ACHN (cell line): Measurements from ENCODE around the gene ADAM19.

Source experiments
- DNase-seq: peaks from one replicate; pipeline ENCODE4 v3.0.0-alpha.2; 2015
- in situ Hi-C: cut with HindIII; loops from 2 replicates; pipeline ENCODE4 v1.10.0; 2017; ENCODE audit warnings: low sequenced_read_pairs, low pct_ligation_motif_present, low pct_unique_long_range_greater_than_20kb

The ADAM19 gene

DNA sequence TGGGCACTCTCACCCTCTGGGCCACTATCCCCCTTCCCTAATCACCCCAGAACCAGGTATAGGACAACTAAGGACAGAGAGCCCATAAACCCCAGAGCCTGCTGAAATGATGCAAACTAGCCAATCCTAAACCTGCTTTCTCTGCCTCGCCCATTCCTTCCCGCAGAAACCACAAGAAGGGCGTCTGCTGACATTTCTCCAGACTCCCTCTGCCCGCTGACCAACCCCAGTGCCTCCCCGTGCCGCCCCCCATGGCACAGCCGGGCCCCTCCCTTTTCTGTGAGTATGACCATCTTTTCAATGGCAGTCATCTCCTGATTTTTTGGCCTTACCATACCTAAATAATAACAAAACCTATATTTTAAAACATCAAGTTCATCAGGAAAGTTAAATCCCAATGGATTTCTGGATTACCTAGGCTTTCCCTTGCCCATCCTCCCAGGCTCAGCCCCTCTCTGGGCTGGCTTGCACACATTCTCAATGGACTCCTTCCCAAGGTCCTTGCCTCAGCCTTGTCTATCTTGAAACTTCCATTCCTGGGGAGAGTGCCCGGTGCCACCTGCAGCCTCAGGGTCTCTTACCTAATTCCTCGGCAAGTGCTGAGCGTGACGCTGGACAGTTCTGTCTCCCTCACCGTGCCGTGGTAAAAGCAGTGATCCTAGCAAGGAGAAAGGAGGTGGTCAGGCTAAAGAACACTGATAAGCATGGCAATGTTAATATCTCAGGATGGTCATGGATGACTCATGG is 45.2 kb downstream of the ADAM19 start:
- no peak for DNase-seq
- in situ Hi-C loops: no loop called here

DNA sequence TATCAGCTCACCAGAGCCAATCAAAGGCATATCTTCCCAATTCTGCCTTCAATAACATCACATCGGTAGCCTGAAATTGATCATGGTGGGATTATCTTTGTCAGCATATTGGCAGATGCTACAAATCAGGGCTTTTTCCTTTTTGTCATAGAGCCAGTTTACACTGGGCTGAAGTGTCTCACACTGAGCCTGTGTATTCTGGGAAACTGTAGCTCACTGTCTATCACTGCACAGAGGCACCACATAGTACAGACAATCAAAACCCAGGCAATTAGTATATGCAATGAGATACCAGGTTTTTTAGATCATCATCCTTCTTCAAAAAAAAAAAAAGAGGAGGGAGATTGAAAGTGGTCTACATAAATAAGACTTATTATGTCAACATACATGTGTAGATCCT is 46.6 kb downstream of the ADAM19 start:
- in situ Hi-C loops: no loop called here
- DNase-seq: no peak

DNA sequence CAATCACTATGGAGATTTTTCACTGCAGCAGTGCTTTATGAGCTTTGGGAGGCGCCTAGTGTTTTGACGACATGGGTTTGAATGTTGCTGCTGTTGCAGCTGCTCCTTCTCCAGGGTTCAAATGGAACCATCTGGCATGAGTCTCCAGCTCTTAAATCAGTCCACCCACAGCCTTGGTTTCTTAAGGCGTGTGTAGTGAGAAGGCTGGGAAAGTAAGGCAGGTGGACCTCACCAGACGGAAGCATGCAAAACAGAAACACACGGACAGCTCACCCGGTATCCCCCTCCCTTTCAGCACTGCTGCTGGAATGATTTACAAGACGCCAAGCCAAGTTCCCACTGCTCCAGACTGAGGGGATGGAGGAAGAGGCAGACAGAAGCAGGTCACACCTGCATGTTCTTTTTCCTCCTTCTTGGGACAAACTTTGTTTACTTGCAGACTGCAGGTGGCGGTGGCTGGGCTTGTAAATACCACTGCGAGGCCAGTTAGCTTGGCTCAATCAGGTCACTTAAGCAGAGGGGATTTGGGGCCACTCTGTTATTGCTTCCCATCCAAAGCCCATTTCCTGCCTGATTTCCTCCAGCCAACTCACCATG is 47.4 kb downstream of the ADAM19 start:
- DNase-seq: no peak
- in situ Hi-C loops: no loop called here

DNA sequence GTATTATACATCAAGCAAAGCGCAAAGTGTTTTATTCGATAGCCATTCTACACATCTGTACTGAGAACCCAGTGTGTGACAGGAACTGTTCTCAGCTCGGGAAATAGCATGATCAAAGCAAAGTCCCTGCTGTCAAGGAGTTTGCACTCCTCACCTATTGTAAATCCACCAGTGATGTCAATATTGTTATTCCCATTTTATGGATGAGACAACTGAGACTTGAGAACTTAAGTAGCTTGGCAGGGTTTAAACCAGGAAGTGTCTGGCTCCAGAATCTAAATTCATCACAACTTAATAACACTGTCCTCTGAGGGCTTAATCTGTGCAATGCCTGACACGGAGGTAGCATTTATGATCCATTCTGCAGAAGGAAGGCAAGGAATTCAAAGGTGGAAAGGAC is 50.7 kb downstream of the ADAM19 start:
- no peak for DNase-seq
- in situ Hi-C loops: no loop called here

DNA sequence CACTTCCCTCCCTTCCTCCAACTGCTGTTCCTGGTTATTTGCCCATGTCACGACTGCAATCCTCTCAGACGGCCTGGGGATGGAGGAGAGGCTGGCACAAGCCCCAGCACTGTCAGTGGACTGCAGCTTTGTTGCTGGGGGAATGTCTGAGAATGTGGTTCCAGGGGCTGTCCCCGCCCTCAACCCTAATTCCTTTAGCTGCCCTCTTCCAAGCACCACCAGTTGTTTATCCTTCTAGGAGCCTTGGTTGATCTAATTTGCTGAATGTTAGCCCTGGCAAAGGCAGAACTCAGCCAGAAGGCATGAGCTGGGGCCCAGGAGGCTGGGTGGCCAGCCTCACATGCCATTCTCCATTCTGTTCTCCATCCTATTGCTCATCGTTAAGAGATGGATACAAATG is 51.6 kb downstream of the ADAM19 start:
- in situ Hi-C loops: no loop called here
- no peak for DNase-seq

DNA sequence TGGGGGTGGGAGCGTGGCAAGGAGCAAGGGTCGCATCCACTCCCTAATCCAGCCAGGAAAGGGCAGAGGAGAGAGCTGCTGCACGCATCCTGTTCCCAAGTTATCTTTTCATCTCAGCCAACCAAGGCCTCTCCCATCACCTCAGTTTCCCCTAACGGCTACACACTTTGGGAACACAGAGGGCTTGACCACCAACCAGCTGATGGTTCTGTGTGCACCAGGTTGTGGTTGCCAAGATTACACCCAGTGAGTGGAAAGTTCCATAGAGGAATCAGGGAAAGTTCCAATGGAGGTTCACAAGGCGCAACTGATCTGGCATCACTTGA is 53.9 kb downstream of the ADAM19 start:
- in situ Hi-C loops: no loop called here
- no peak for DNase-seq

DNA sequence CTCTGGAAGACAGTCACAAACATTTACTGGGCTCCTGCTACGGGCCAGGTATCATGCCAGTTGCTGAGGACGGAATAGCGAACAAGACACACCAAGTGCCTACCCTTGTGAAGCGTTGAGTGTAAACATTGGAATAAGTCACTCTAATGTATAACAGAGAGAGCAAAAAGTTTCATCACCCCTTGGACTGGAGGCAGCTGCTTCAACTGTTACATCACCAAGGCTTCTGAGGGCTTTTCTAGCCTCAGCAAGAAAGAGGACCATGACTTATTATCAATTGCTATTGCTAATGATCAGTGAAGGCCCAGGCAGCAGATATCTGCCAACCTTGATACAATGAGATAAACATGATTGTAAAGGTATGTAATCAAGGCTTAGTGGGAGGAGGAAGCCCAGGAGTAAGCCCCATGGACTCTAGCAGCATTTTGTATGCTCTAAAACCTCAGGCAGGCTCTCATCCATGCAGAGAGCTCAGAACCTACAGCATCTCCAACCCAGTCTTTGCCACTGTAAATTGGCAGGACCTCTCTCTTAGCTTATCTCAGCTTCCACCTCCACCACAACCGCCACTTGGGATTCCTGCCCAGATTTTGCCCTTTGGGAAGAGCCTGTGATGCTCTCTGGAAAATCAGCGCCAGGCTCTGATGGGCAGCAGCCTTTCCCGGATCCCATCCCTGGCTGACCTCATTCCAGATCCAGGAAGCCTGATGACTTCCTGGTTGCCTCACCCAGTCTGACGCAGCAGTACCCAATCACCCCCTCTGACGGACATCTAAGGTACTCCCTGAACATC is 54.5 kb downstream of the ADAM19 start:
- no peak for DNase-seq
- in situ Hi-C loops: no loop called here

DNA sequence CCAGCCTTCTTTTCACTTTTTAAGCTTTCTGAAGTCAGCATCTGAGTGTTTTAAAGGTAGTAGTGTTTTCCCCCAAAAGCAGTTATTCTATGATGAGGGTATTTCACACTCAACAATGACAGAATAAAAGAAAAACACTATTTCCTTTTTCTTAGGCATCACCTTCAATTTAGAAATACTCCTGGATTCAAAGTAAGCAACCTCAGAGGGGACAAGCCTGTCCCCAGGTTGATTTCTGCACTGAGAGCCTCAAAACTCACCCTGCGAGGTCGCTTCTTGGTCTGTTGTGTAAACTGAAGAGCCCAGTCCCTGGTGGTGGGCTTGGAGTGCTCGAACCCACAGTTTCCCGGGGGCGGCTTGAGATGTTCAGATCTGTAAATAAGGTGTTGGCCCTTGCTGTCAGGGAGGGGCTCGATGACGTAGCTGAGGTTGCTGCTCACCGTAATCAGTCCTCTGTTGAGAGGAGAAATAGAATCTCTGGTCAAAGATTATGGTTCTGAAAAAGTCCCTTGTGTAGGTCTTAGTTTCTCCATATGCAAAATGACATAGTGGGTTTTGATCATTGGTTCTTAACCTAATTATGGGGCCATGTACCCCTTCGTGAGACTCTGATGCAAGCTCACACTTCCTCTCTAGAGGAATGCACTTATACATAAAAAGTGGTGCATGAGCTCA is 55.9 kb downstream of the ADAM19 start:
- in situ Hi-C loops: no loop called here
- no peak for DNase-seq

DNA sequence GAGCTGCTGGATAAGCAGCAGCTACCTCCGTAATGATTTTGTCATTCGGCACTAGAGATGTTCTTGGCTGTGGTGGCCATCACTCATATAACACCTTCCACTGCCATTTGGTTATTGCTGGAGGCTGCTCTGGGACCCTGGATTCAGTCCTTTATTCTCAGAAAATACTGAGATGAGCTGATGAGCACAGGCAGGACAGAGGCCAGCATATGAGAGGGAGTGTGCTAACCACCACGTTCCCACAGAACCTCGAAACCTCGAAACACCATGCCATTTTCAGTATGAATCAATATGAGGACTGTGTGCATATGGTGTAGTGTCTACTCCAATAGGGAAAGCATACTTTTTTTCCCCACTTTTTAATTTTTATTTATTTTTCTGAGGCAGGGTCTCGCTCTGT is 56.6 kb downstream of the ADAM19 start:
- no peak for DNase-seq
- in situ Hi-C loops: no loop called here

DNA sequence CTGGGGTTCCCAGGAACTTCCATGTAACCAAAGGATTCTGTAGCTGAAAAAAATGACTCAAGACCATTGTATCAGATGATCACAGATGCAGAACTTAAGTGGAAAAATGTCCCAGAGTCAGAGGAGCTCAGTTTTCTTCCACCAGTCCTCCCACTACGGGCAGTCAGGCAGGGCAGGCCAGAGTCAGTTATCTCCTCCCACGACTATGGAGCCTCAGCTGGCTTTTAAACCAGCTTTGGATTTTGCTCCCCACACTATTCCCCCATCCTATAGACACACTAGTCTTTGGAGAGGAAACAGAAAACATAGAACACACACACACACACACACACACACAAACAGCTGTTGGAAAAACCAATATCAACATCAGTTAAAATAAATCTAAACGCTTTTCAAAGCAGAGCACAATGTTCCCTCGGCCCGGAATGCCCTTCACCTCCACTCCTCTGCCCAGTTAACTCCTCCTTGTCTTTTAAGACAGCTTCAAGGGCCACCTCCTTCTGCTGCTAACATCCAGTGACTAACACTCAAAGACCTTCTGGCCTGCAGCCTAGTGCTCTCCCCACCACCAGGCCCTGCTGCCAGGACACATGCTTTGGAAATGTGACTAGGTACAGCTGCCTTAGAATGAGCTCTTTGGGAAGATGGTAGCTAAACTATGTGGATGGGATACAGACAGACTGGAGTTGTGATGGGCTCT is 58.8 kb downstream of the ADAM19 start:
- peak; percentile 36 for DNase-seq
- in situ Hi-C loops: no loop called here

DNA sequence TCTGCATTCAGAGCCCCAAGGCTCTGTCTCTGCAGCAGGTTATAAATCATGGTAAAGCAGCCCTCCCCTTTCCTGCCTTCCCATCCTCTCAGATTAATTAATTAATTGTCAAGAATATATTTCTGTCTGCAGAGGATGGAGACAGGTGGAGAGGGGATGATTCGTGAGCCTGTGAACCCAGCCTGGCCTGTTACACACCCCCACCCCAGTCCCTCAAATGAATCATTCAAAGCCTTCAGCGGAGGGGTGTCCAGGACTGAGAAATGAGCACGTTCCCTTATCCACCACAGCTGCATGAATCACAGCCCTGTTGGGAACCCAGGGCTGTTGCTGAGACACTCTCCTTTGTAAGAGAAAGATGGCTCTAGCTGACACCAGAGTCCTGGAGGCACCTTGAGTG is 59.6 kb downstream of the ADAM19 start:
- in situ Hi-C loops: no loop called here
- DNase-seq: peak; percentile 77

DNA sequence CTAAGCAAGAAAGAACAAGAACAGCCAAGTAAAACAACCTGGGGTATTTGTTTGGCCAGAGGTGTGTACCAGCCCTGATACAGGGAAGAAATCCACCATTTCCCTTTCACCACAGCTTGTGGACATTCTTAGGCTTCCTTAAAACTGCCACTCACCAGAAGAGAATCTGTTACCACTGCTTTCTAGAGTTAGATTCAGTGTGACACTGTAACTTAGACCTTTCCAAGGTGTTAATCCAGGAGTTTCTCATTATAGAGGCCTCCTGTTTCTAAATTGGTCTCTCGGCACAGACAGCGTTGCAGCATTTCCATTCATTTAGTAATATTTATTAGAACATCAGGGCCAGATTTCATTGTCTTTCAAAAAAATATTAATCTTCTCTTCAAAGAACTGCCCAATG is 60.6 kb downstream of the ADAM19 start:
- in situ Hi-C loops: no loop called here
- no peak for DNase-seq

DNA sequence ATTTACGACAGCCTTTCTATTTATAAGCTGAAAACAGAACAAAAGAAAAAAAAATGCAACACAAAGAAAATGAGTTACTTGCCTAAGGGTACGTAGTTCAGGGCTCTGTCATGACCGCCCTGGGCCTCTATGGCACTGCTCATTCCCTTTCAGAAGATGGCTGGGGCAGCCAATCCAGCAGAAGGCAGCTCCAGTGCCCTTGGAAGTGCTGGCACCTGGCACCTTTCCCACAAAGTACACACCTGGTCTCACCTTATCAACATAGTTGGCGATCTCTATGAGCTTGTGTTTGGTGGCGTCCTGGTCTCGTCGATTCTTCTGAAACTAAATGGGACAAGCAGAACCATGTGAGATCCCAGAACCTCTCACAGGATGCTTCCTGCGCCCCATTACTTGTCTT is 62.4 kb downstream of the ADAM19 start:
- no peak for DNase-seq
- in situ Hi-C loops: no loop called here

DNA sequence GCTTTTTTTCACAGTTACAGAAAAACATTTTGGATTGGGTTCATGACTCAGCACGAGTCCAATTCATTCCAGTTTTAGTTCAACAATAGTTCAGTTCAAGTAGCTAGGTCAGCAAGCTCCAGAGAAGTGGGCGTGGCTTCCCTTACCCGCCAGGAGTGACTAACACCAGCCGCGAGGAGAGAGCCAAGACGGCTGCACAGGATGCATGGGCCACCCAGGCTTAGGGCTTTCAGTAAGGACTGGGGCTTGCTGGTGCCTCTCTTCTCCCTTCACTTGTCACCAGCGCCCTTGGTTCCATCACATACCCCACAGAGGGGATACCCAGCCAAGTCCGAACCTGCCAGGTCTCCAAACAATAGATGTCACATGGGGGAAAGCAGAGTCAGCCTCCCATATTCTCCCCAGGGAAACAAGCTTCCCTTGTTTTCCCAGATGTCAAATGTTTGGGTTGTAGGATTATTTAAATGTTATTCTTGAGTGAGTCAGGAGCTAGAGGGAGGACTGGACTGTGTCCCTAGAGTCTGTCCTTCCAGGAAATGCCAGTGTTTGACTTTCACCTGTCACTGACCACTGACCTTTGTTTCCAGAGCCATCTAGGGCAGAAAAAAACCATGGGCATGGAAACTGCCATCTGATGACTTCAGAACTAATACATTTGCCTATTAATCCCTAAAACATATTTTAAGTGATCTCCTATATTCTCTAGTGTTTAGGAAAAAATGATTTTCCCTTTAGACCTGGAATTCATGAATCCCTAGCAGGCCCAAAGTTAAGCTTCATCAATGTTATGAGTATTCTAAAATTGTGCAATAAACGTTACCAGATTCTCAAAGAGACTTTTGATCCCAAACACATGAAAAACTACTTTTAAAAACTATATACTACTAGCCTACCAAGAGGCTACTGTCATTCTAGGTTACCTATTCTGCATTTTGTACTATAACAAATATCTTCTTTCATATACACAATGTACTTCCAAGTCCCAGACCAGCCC is 63.6 kb downstream of the ADAM19 start:
- in situ Hi-C loops: no loop called here
- peak; percentile 80 for DNase-seq

DNA sequence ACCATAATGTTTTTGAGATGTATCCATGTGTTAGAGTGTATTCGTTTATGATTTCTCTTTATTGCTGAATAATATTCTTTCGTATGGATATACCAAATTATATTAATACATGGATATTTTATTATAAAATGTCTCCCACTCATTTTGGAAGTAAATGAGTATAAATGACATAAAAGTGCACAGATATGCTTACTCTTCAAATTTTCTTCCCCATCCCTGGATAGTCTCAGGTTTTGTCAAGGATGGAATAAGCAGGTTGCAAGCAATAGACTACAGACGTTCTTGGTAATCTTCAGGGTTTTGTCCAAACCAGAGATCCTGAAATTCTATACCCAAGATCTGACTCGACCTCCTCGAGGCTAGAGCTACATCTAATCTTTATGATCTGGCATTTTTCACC is 64.9 kb downstream of the ADAM19 start:
- in situ Hi-C loops: no loop called here
- DNase-seq: no peak

DNA sequence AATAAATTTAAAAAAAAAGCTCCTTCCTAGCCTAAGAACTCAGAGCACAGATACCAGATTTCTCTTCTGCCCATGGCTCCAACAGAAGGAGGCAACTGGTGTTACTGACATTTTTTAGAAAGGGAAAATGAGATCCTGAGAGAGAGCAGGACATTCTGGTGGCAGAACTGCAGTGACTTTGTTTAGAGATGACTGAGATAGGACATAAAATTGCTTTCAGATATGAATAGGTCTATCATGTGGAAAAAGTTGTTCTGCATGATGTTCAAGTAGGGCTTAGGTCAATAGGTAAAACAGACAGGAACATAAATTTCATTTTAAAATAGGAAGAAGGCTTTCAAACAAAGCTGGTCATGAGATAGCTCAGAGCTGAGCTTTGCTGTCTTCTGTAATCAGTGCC is 66.0 kb downstream of the ADAM19 start:
- DNase-seq: no peak
- in situ Hi-C loops: no loop called here

DNA sequence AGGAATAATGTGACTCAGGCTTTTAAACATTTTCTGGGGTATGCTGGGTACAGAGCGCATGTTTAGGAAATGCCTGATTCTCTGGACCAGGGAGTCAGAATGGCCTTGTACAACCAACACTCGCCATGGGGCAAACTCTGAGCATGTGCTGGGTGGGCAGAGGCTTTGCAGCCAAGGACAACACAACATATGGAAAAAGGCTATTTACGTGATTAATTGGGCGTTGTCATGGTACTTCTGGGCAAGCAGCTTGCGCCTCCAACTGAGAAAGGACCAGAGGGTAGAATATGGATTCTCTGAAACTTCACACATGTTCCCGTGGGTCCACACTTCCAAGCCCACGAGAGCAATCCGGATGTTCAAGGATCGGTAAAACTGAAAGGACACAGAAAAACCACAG is 66.5 kb downstream of the ADAM19 start:
- no peak for DNase-seq
- in situ Hi-C loops: no loop called here
